HepG2 (cell line): Measurements from ENCODE around the gene METTL26. TPM values are rescaled to one million over a fixed set of nuclear protein-coding genes. Genes with fewer than 3 reads are reported as not detected.

Experiments used
- ASH2L ChIP-seq: fragments of 300-600, 200-600 bp; sonication (generic); IDR thresholded peaks from 2 replicates; pipeline ENCODE4 v1.7.0; 2017; ENCODE audit warnings: low read depth, mild to moderate bottlenecking, moderate library complexity, mixed read lengths, low read length; ENCODE audit not compliant: insufficient read length
- BHLHE40 ChIP-seq: IDR thresholded peaks from 2 replicates; pipeline ENCODE4 v1.6.1; 2011; ENCODE audit warnings: low read length, improper control_type of control experiment
- CHD4 ChIP-seq: fragments of 200-600 bp; sonication (generic); IDR thresholded peaks from 2 replicates; pipeline ENCODE4 v1.7.0; 2017; ENCODE audit warnings: mild to moderate bottlenecking, low read length, borderline replicate concordance
- CREB3 ChIP-seq: sonication (generic); formaldehyde crosslinking; IDR thresholded peaks from 2 replicates; pipeline ENCODE4 v1.5.0; 2020; ENCODE audit warnings: missing genetic modification reagents
- DMTF1 ChIP-seq: sonication (generic); formaldehyde crosslinking; IDR thresholded peaks from 2 replicates; pipeline ENCODE4 v1.4.0; 2020; ENCODE audit warnings: mild to moderate bottlenecking, missing genetic modification reagents
- GATAD2A ChIP-seq: IDR thresholded peaks from 2 replicates; pipeline ENCODE4 v1.6.1; 2016
- HIVEP1 ChIP-seq: sonication (generic); formaldehyde crosslinking; IDR thresholded peaks from 2 replicates; pipeline ENCODE4 v1.4.0; 2020; ENCODE audit warnings: mild to moderate bottlenecking, missing genetic modification reagents
- MNT ChIP-seq: fragments of 450-650 bp; IDR thresholded peaks from 2 replicates; pipeline ENCODE4 v1.6.1; 2016
- POLR2A ChIP-seq, 2 experiments: IDR thresholded peaks; 2 replicates each; pipeline ENCODE4 v1.6.1; 2011; ENCODE audit warnings: low read depth in 2 of 2, low read length in 2 of 2, mild to moderate bottlenecking in 1 of 2, moderate library complexity in 1 of 2; ENCODE audit not compliant: insufficient read depth in 1 of 2
- RFX5 ChIP-seq: IDR thresholded peaks from 2 replicates; pipeline ENCODE4 v1.6.1; 2011; ENCODE audit warnings: low read depth, low read length, improper control_type of control experiment
- SOX6 ChIP-seq, 2 experiments: fragments of 450-650 bp in 1 of 2; sonication (generic) in 1 of 2; formaldehyde crosslinking in 1 of 2; IDR thresholded peaks; 2 replicates each; pipeline versions ENCODE4 v1.4.0 to v1.6.1; 2017 to 2020; ENCODE audit warnings: antibody characterized with exemption in 1 of 2, mild to moderate bottlenecking in 1 of 2, missing genetic modification reagents in 1 of 2
- SUZ12 ChIP-seq: fragments of 150-350 bp; IDR thresholded peaks from 2 replicates; pipeline ENCODE4 v1.6.1; 2014; ENCODE audit warnings: low read depth, low read length
- ZBTB20 ChIP-seq: sonication (generic); formaldehyde crosslinking; IDR thresholded peaks from 2 replicates; pipeline ENCODE4 v1.8.1; 2023; ENCODE audit warnings: missing genetic modification reagents, low read depth, mild to moderate bottlenecking, borderline replicate concordance
- ZNF275 ChIP-seq: sonication (generic); formaldehyde crosslinking; IDR thresholded peaks from 2 replicates; pipeline ENCODE4 v1.8.0; 2022; ENCODE audit warnings: missing genetic modification reagents, mild to moderate bottlenecking, inconsistent platforms, borderline replicate concordance
- ZNF292 ChIP-seq: sonication (generic); formaldehyde crosslinking; IDR thresholded peaks from 2 replicates; pipeline ENCODE4 v1.8.1; 2022; ENCODE audit warnings: mild to moderate bottlenecking, low read depth, missing genetic modification reagents, borderline replicate concordance
- ZNF572 ChIP-seq: sonication (generic); formaldehyde crosslinking; IDR thresholded peaks from 2 replicates; pipeline ENCODE4 v1.5.1; 2020; ENCODE audit warnings: mild to moderate bottlenecking, missing genetic modification reagents
- ZNF605 ChIP-seq: sonication (generic); formaldehyde crosslinking; IDR thresholded peaks from 2 replicates; pipeline ENCODE4 v1.8.0; 2022; ENCODE audit warnings: mild to moderate bottlenecking, missing genetic modification reagents
- ZNF850 ChIP-seq: sonication (generic); formaldehyde crosslinking; conservative IDR thresholded peaks from 2 replicates; pipeline ENCODE4 v1.9.0; 2021; ENCODE audit warnings: mild to moderate bottlenecking, missing genetic modification reagents
- polyA plus RNA-seq, 8 experiments: library from polyadenylated mRNA; depleted of rRNA in 3 of 8; stranded (reverse) in 7 of 8; unstranded in 1 of 8; fragments of >200 nt; fragmentation: Illumina TruSeq in 4 of 8; extraction: Trizol in 4 of 8; gene quantifications; 2 replicates each; pipeline versions ENCODE4 v1.2.1 to v1.2.3, GENCODE V29; 2011 to 2016; ENCODE audit warnings: low read depth in 4 of 8, missing spikeins in 1 of 8, mixed read lengths in 1 of 8; ENCODE audit not compliant: insufficient read depth in 1 of 8
- total RNA-seq, 5 experiments: library from RNA; depleted of rRNA; stranded (reverse); fragments of >200 nt; fragmentation: Illumina TruSeq; extraction: Trizol; gene quantifications; 2 replicates each; pipeline ENCODE4 v1.2.3, GENCODE V29; 2016; ENCODE audit warnings: low read depth in 1 of 5
- TF ChIP-seq, protein P1 (sequence below): sonication (generic); formaldehyde crosslinking; IDR thresholded peaks from 2 replicates; pipeline ENCODE4 v1.8.0; 2023; ENCODE audit warnings: mild to moderate bottlenecking, missing genetic modification reagents
- TF ChIP-seq, protein P2 (sequence below): sonication (generic); formaldehyde crosslinking; conservative IDR thresholded peaks from 2 replicates; pipeline ENCODE4 v1.4.0; 2020; ENCODE audit warnings: missing genetic modification reagents
- TF ChIP-seq, protein P3 (sequence below): sonication (generic); formaldehyde crosslinking; conservative IDR thresholded peaks from 2 replicates; pipeline ENCODE4 v1.5.0; 2020; ENCODE audit warnings: missing genetic modification reagents

Gene METTL26
- total and polyA plus RNA-seq, 2 of the 13 experiments (the other 11 are each of a cell fraction or from before 2014, with no cell fraction given): 65.5 to 70.1 TPM

DNA sequence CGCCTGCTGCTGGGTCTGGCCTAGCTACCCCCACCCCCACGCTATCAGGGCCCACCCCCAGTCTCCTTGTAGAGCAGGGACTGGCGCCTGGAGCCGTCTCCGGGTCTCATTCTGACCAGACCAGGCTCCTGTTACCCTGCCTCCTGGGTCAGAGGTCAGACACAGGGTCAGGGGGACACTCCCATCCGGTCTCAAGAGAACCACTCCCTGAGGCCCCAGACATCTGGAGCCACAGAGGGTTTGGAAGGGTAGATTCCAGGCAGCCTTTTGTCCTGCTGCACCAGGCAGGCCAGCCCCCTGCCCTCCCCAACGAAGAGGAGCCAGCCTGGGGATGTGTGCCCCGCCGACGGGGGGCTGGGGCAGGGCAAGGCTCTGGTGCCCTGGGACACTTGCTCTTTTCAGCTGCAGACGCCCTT lies 6.3 kb downstream of the METTL26 start (continued):
- TF ChIP-seq DMTF1: no peak
- TF ChIP-seq, protein P1, sequence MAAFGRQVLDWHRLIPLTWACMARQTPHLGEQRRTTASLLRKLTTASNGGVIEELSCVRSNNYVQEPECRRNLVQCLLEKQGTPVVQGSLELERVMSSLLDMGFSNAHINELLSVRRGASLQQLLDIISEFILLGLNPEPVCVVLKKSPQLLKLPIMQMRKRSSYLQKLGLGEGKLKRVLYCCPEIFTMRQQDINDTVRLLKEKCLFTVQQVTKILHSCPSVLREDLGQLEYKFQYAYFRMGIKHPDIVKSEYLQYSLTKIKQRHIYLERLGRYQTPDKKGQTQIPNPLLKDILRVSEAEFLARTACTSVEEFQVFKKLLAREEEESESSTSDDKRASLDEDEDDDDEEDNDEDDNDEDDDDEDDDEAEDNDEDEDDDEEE (CRISPR knock-in tag): no peak
- no peak for TF ChIP-seq HIVEP1 (CRISPR knock-in tag)
- TF ChIP-seq GATAD2A (CRISPR knock-in tag): no peak
- TF ChIP-seq, protein P2, sequence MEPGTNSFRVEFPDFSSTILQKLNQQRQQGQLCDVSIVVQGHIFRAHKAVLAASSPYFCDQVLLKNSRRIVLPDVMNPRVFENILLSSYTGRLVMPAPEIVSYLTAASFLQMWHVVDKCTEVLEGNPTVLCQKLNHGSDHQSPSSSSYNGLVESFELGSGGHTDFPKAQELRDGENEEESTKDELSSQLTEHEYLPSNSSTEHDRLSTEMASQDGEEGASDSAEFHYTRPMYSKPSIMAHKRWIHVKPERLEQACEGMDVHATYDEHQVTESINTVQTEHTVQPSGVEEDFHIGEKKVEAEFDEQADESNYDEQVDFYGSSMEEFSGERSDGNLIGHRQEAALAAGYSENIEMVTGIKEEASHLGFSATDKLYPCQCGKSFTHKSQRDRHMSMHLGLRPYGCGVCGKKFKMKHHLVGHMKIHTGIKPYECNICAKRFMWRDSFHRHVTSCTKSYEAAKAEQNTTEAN (CRISPR knock-in tag): no peak
- TF ChIP-seq ZNF275: no peak
- TF ChIP-seq ZNF572 (CRISPR knock-in tag): no peak
- TF ChIP-seq MNT: no peak
- TF ChIP-seq SOX6 (IDR thresholded peaks at IDR 0.05): no peak
- TF ChIP-seq SOX6 (CRISPR knock-in tag; IDR thresholded peaks at IDR 0.05): no peak
- no peak for TF ChIP-seq CHD4
- TF ChIP-seq ZNF605: no peak
- TF ChIP-seq BHLHE40: no peak
- TF ChIP-seq ZBTB20 (CRISPR knock-in tag): no peak
- TF ChIP-seq POLR2A (IDR thresholded peaks at IDR 0.05; ENCODE audit: insufficient read depth in 1 of 2, low read depth in 2 of 2, low read length in 2 of 2): no peak; a peak in 1 of 4 replicates
- no peak for TF ChIP-seq SUZ12
- TF ChIP-seq ASH2L: peak; percentile 2
- no peak for TF ChIP-seq ZNF292 (CRISPR knock-in tag)
- TF ChIP-seq RFX5: no peak
- no peak for TF ChIP-seq ZNF850
- TF ChIP-seq, protein P3, sequence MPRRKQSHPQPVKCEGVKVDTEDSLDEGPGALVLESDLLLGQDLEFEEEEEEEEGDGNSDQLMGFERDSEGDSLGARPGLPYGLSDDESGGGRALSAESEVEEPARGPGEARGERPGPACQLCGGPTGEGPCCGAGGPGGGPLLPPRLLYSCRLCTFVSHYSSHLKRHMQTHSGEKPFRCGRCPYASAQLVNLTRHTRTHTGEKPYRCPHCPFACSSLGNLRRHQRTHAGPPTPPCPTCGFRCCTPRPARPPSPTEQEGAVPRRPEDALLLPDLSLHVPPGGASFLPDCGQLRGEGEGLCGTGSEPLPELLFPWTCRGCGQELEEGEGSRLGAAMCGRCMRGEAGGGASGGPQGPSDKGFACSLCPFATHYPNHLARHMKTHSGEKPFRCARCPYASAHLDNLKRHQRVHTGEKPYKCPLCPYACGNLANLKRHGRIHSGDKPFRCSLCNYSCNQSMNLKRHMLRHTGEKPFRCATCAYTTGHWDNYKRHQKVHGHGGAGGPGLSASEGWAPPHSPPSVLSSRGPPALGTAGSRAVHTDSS: no peak
- TF ChIP-seq CREB3 (CRISPR knock-in tag): no peak
